MCF 10A (cell line): ENCODE results near the gene RSKR. TPM values are rescaled to one million over a fixed set of nuclear protein-coding genes. Genes with fewer than 3 reads are reported as not detected.
A peak's percentile ranks its signal among the peaks of the same experiment; 100 is the strongest.

Experiments used
- BruUV-seq: library from RNA; stranded (reverse); fragments of 400-500 nt; replicated peaks from 2 replicates; lab custom pipeline; 2021; lab: Mats Ljungman, UMichigan
- CTCF ChIA-PET: fragments of 300-600 bp; sonication (Branson Sonifier 250); formaldehyde crosslinking; extraction: SDS; loops from one replicate; lab custom pipeline; 2021; ENCODE audit warnings: antibody characterized with exemption, inconsistent platforms; lab: Yijun Ruan, JAX
- POLR2A ChIA-PET: fragments of 300-600, 350-650 bp; sonication (Branson Sonifier 250); formaldehyde crosslinking; extraction: SDS; loops from one replicate; lab custom pipeline; 2020; ENCODE audit warnings: antibody characterized with exemption, inconsistent platforms; lab: Yijun Ruan, JAX
- DNase-seq: peaks from one replicate; pipeline ENCODE4 v3.0.0-alpha.2; 2018; ENCODE audit not compliant: unreplicated experiment
- H3K27ac Mint-ChIP-seq: one replicate; pipeline ENCODE4 v1.8.0; 2022; ENCODE audit warnings: mild to moderate bottlenecking, low read depth, mixed read lengths; ENCODE audit not compliant: unreplicated experiment
- H3K27me3 Mint-ChIP-seq: one replicate; pipeline ENCODE4 v1.8.0; 2022; ENCODE audit warnings: mixed read lengths; ENCODE audit not compliant: insufficient read depth, unreplicated experiment
- H3K36me3 Mint-ChIP-seq: one replicate; pipeline ENCODE4 v1.8.0; 2022; ENCODE audit warnings: mild to moderate bottlenecking, moderate library complexity, mixed read lengths; ENCODE audit not compliant: insufficient read depth, unreplicated experiment
- H3K4me1 Mint-ChIP-seq: one replicate; pipeline ENCODE4 v1.8.0; 2022; ENCODE audit warnings: mixed read lengths; ENCODE audit not compliant: insufficient read depth, unreplicated experiment
- H3K4me3 Mint-ChIP-seq: one replicate; pipeline ENCODE4 v1.8.0; 2022; ENCODE audit warnings: mild to moderate bottlenecking, moderate library complexity, mixed read lengths; ENCODE audit not compliant: unreplicated experiment
- H3K9me3 Mint-ChIP-seq: one replicate; pipeline ENCODE4 v1.8.0; 2022; ENCODE audit warnings: mixed read lengths; ENCODE audit not compliant: unreplicated experiment
- intact Hi-C: fragments of 100-400 bp; cut with micrococcal nuclease; formaldehyde crosslinking; loops from 2 replicates; pipeline ENCODE4 v1.14.1; 2022
- total RNA-seq: library from RNA; stranded (reverse); gene quantifications from 2 replicates; pipeline ENCODE4 v1.2.3, GENCODE V29; 2022
- TF ChIP-seq, protein P1 (sequence below): fragments of 200-600 bp; IDR thresholded peaks from one replicate; pipeline ENCODE4 v1.8.0; 2022; ENCODE audit warnings: antibody characterized with exemption, mild to moderate bottlenecking; ENCODE audit not compliant: unreplicated experiment

The RSKR gene
- total RNA-seq, 1 experiment from 2014 or later = 19.9 TPM

DNA sequence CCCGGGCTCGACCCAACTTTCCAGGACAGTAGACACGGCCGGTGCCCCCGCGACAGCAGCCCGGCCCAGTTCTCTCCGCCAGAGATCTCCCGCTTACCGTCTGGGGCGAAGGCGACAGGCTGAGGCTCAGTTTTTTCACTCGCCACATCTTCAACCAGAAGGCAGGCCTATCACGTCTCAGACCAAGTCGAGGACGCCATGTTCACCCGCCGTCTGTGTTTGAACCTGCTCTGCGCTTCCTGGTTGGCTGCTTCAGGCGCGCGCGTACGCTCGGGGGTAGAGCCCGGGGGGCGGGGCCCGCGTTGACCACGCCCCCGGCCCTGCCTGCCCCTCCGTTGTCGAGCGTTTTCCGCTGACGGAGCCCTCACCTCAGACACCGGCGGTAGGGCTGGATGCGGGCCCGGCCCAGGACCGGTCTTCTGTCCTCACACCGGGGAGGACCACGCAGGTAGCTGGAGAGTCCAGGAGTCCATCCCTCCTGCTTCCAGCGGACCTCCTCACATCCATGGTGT, 15.1 kb downstream of the RSKR start, which contains the start of gene SPAG5:
TSS of gene SPAG5 (minus strand) at position 227 of the 512 bp plus-strand sequence. CDS start at position 148, 79 bp downstream.
- Mint-ChIP-seq H3K9me3 (no peaks in the 10 kb centered on the region), H3K36me3 (peaks cover 7% of the 10 kb centered on the region), H3K27ac (peak within 1 kb of the TSS; percentile 90), H3K4me1 (peaks cover 21% of the 10 kb centered on the region), H3K4me3 (peak within 1 kb of the TSS; percentile 87), H3K27me3 (no peaks in the 10 kb centered on the region)
- peak; percentile 92 for DNase-seq
- intact Hi-C loops = no loop called here
- TF ChIP-seq, protein P1, sequence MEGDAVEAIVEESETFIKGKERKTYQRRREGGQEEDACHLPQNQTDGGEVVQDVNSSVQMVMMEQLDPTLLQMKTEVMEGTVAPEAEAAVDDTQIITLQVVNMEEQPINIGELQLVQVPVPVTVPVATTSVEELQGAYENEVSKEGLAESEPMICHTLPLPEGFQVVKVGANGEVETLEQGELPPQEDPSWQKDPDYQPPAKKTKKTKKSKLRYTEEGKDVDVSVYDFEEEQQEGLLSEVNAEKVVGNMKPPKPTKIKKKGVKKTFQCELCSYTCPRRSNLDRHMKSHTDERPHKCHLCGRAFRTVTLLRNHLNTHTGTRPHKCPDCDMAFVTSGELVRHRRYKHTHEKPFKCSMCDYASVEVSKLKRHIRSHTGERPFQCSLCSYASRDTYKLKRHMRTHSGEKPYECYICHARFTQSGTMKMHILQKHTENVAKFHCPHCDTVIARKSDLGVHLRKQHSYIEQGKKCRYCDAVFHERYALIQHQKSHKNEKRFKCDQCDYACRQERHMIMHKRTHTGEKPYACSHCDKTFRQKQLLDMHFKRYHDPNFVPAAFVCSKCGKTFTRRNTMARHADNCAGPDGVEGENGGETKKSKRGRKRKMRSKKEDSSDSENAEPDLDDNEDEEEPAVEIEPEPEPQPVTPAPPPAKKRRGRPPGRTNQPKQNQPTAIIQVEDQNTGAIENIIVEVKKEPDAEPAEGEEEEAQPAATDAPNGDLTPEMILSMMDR = no peak
- ChIA-PET POLR2A (interaction anchor here (0.6 to 4.4 kb wide), 24 partner anchors 8 to 332 kb away, joined by 3 to 32 read pairs (median 4); partner anchors contain the start of genes ALDOC, BLTP2, IFT20 and PIGS), CTCF (interaction anchor here (2.7 kb wide), 1 partner anchor 14 kb away, joined by 10 read pairs; no protein-coding TSS in a partner anchor)
- no TSS peak for BruUV-seq

DNA sequence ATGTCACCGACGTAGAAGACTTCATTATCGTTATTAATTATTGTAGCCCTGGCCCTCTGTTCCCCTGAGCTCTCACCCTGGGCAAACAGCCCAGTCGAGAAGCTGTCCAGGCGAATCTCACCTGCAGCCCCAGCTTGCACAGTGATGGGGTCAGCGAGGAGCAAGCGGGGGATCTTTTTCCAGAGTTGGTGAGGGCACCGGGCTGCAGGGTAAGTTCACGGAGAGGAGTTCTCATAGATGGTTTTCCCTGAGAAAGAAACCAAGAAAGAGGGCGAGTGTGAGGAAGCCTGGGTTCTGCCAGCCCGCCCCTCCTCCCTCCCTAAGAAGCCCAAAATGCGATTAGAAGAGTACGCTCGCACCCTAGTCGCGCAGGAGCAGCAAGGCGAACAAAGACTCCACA, 15.6 kb downstream of the RSKR start:
- H3K27ac Mint-ChIP-seq = peak overlapping the region; percentile 90
- TSS peak; percentile 52 for BruUV-seq
- intact Hi-C loops = no loop called here
- H3K4me3 Mint-ChIP-seq = peak overlapping the region; percentile 87
- H3K9me3 Mint-ChIP-seq = no peaks in the 10 kb centered on the region
- H3K4me1 Mint-ChIP-seq = peaks cover 21% of the 10 kb centered on the region
- ChIA-PET POLR2A (interaction anchor here (0.6 to 4.4 kb wide), 12 partner anchors 9 to 332 kb away, joined by 3 to 32 read pairs (median 4); partner anchors contain the start of genes ALDOC and PIGS), CTCF (interaction anchor here (2.7 kb wide), 1 partner anchor 14 kb away, joined by 10 read pairs; no protein-coding TSS in a partner anchor)
- H3K27me3 Mint-ChIP-seq = no peaks in the 10 kb centered on the region
- peaks cover 10% of the 10 kb centered on the region for H3K36me3 Mint-ChIP-seq
- no peak for DNase-seq
- TF ChIP-seq, protein P1 = no peak

DNA sequence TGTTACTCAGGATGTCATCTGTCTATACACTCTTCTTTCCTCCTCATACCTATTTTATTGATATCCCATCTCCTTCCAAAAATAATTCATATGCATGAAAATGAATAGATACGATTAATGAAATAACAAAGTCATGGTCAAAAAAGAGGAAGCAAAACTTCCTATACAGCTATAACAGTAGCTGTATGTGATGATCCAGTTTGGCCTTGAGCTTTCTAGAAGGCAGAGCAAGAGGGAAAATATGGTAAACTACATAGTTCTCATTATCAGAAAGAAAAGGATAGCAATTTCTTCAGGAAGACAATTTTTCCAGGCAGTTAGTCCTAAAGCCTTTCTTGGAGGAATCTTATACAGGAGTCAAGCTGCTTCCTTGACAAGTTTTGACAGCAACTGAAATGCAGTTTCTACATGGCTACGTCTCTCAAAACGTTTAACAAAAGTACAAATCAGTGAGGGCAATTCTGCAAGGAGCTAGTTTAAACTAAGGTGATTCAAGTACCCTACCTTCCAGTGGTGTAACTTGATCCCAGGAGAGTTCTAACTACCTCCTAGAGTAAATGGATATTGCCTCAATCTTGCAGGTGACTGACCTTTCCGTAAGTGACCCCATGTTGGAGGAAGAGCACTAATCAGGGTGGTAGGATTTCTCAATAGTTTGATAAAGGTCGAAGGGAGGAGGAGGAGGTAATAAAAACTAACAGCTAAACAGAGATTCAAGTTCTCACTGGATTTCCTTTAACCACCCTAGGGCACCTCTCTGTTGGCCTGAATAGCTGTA, 16.2 kb downstream of the RSKR start:
- Mint-ChIP-seq H3K27me3 (no peaks in the 10 kb centered on the region), H3K36me3 (peaks cover 10% of the 10 kb centered on the region), H3K27ac (peak overlapping the region; percentile 90), H3K4me1 (peaks cover 21% of the 10 kb centered on the region), H3K9me3 (no peaks in the 10 kb centered on the region), H3K4me3 (peak overlapping the region; percentile 87)
- BruUV-seq = no TSS peak
- TF ChIP-seq, protein P1 = no peak
- intact Hi-C loops = no loop called here
- DNase-seq = peak; percentile 5
- ChIA-PET CTCF (interaction anchor here (0.6 to 2.7 kb wide), 4 partner anchors 15 to 153 kb away, joined by 3 to 10 read pairs (median 3); no protein-coding TSS in a partner anchor), POLR2A (interaction anchor here (0.6 to 4.4 kb wide), 14 partner anchors 9 to 331 kb away, joined by 3 to 32 read pairs (median 4); partner anchors contain the start of genes ALDOC and PIGS)

DNA sequence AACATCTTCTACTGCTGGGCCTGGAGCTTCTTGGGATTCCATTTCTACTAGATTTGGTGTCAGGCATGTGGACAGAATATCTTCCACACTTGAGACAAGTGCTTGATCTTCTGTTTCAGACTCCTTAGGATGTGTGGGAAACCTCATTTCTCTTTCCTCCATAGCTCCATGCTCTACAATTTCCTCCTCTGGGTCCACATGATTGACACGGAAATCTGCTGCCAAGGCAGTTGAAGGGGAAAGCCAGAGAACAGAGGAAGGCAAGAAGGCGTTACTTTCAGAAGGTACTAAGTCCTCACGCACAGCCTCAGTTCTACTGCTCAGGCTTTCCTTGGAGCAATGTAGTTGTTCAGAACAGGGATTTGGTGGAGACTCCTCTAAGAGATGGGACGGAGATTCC, 21.7 kb downstream of the RSKR start:
- ChIA-PET CTCF (no interaction called here), POLR2A (no interaction called here)
- Mint-ChIP-seq H3K27ac (no peak overlapping the region), H3K4me3 (no peak overlapping the region), H3K4me1 (peaks cover under 1% of the 10 kb centered on the region), H3K36me3 (peaks cover 23% of the 10 kb centered on the region), H3K9me3 (no peaks in the 10 kb centered on the region), H3K27me3 (no peaks in the 10 kb centered on the region)
- no peak for DNase-seq
- intact Hi-C loops = no loop called here
- TSS peak; percentile 24 for BruUV-seq
- TF ChIP-seq, protein P1 = no peak
